ENCODE data around the gene CEBPE.

GRCh38 chr14:23104591-23105347 lies 14.3 kb downstream of the CEBPE start, which contains the start of gene CIROP:
- TF ChIP-seq, protein P1, sequence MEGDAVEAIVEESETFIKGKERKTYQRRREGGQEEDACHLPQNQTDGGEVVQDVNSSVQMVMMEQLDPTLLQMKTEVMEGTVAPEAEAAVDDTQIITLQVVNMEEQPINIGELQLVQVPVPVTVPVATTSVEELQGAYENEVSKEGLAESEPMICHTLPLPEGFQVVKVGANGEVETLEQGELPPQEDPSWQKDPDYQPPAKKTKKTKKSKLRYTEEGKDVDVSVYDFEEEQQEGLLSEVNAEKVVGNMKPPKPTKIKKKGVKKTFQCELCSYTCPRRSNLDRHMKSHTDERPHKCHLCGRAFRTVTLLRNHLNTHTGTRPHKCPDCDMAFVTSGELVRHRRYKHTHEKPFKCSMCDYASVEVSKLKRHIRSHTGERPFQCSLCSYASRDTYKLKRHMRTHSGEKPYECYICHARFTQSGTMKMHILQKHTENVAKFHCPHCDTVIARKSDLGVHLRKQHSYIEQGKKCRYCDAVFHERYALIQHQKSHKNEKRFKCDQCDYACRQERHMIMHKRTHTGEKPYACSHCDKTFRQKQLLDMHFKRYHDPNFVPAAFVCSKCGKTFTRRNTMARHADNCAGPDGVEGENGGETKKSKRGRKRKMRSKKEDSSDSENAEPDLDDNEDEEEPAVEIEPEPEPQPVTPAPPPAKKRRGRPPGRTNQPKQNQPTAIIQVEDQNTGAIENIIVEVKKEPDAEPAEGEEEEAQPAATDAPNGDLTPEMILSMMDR (IDR thresholded peaks at IDR 0.05) = no peak
- no peak for TF ChIP-seq POLR2A (IDR thresholded peaks at IDR 0.05)
